NCI-H128 (cell line): ENCODE data around the gene LAMA5.

Experiments used
- DNase-seq: peaks from one replicate; lab custom pipeline; 2025; ENCODE audit not compliant: unreplicated experiment; lab: John Stamatoyannopoulos, UW

The LAMA5 gene

DNA sequence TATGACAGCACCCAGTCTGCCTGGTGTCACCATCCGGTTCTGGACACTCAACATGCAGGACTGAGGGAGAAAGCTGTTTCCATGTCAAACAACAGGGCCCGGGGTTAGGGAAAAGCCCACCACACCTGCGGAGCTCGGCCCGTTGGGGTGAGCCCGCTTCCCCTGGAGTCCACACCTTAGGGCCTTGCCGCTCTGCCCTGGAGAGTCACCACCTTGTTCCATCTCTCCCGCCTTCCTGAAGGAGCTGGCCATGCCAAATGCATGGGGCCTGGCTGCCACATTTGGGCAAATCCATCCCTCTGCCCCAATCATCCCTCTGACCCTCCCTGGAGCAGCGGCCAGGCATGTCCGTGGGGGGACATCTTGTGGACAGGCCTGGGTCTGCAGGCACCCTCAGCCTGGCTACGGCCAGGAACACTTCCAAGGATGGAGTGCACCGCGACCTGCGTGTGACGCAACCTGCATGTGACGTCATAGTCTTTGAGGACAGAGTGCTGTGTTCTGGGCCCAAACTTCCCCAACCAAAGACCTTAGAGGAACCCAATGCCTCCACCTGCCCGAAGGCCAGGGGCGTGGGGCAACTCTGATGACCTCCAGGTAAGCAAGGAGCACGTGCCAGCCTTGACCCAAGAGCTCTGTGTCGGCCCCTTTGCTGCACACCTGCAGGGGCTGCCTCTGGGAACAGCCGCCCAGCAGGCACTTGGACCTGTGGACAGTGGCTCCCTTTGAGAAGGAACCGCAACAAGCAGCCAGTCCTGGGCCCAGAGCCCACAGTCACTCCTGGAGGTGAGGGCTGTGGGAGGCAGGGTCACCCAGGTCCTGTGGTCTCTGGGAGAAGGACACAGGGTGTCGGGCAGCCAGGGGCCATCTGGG lies 38.2 kb upstream of the LAMA5 start:
- DNase-seq, result no peak

GRCh38 chr20:62404761-62405107 lies 37.6 kb upstream of the LAMA5 start:
- no peak for DNase-seq

DNA sequence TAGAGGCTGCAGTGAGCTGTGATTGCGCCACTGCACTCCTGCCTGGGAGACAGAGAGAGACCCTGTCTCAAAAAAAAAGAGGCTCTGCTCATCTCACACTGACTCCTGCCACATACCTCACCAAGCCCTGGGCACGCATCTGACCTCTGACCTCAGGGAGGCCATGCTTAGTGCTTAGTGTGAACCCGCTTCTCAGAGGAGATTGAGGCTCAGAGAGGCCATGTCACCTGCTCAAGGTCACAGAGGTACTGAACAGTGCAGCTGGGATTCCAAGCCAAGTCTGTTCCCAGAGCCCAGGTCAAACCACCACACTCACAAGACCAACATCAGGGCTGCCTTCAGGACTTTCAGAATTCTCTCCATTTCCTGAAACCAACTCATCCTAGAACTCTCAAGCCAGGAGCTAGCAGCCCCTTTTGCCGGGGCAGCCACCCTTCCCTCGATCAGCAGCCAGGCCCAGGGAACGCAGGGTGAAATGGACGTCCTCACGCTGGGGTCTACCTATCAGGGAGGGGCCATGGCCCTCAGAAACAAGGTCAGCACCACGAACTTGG lies 37.1 kb upstream of the LAMA5 start:
- no peak for DNase-seq

DNA sequence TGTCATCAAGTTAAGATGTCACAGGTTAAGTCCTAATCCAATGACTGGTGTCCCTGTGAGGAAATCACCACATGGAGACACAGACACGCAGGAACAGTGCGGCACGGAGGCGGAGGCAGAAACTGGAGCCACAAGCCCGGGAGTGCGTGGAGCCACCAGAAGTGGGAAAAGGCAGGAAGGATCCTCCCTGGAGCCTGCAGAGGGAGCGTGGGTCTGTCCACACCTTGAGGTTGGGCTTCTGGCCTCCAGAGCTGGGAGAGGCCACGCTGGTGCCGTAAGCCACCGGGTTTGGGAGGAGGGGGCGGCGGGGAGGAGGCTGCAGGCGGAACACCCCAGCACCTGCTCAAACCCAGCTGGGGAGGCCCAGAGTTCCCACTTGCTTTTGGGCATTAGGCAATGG lies 36.2 kb upstream of the LAMA5 start:
- no peak for DNase-seq

DNA sequence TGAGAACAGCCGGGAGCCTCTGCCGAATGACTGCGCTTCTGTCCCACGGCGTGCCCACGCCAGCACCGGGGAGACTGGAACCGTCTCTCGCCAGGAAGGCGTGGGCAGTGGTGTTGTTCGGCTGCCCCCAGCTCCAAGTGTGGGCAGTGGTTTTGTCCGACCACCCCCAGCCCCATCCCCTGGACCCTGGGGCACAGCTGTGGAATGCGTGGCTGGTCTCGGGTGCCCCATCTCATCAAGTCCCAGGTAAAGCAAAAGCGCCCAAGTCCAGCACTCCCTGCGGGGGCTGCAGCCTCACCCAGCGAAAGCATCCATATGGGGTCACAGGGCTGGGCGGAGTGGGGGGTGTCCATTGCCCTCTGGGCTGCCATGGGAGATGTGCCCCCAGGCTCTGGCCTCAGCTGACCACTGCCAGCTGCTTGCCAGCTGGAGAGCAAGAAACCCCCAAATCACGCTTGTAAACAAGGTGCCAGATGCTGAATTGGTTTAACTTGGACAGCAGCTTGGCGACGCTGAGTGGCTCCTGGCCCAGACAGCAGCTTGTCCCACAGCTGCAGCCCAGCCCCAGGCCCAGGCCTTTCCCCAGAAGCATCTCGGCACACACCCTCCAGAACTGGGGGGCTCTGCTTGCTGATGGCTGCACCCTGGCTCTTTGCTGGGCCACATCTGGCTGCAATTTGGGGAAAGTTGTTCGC lies 35.5 kb upstream of the LAMA5 start:
- no peak for DNase-seq

GRCh38 chr20:62401331-62401779 lies 34.2 kb upstream of the LAMA5 start:
- no peak for DNase-seq

DNA sequence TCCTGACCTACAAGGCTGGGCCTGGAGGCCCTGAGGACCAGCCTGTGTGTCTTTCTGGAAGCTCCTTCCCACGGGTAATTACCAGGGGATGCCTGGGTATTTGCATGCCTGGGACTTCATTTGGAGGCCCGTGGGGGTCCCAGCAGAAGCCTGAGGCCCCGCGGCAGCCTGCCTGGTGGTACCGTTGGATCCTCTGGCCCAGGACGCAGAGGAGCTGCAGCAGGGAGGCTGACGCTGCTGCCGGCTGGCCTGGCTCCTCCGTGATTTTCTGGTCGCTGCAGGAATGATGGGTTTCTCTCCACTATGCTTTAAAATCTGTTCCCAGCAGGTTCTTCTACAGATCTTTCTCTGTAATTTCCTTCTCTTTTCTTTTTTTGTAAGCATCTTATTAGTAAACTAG lies 33.4 kb upstream of the LAMA5 start:
- DNase-seq, result no peak

GRCh38 chr20:62400021-62400420 lies 32.9 kb upstream of the LAMA5 start:
- no peak for DNase-seq

DNA sequence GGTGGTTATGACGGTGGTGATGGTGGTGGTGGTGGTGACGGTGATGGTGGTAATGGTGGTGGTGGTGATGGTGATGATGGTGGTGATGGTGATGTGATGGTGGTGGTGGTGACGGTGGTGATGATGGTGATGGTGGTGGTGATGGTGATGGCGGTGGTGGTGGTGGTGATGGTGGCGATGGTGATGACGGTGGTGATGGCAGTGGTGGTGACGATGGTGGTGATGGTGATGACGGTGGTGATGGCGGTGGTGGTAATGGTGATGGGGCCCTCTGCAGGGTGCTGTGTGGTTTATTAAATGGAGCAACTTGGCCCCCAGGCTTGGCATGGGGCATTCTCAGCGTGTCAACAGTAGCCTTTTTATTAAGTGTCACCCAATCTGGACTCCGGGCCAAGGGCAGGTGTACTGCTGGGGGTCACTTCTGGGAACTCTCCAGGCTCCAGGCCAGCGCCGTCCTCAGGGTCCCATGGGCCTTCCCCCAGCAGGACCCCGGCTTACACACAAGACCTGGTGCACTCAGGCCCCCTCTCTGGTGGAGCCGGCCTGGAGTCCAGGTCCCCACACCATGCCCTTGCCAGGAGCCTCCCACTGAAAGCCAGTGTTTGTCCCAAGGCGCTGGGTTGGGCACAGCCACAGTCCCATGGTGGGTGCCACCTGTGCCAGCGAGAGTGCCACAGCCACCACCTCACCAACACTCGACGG lies 31.2 kb upstream of the LAMA5 start:
- DNase-seq, result no peak

DNA sequence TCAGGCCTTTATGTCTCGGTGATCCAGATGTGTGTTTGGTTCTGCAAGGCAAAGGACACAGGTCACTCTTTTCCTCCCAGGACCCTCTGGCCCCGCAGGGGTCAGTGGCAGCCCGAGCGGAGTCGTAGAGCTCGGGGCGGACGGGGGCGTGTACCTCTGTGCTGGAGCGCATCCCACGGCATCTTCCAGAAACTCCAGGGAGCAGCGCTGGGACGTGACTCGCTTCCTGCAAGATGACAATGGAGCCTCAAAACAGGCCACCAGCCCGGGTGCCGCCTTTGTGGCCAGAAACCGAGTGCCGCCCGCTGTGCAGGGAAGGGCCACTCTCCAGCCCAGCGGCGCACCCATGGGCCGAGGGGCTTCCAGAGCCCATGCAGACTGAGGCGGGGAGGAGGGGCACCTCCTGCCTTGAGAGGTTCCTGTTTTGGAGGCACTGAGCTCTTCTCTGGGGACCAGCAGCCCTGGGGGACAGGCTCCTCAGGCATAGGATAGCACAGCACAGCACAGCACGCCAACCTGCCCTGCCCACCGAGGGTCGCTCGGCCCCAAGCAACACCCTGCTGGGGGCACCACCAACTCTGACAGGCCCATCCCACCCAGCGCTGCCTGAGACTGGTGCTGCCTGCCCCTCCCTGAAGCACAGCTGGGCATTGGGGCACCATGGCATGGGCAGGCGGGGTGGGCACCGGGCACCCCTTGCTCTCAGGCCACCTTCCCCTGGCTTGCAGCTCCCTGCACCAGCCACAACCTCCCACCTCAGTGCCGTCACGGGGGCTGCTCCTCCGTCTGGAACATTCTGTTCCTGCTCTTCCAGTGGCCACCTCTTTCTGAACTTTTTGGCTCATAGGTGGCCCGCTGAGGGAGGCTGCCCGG lies 29.5 kb upstream of the LAMA5 start:
- DNase-seq, result no peak

DNA sequence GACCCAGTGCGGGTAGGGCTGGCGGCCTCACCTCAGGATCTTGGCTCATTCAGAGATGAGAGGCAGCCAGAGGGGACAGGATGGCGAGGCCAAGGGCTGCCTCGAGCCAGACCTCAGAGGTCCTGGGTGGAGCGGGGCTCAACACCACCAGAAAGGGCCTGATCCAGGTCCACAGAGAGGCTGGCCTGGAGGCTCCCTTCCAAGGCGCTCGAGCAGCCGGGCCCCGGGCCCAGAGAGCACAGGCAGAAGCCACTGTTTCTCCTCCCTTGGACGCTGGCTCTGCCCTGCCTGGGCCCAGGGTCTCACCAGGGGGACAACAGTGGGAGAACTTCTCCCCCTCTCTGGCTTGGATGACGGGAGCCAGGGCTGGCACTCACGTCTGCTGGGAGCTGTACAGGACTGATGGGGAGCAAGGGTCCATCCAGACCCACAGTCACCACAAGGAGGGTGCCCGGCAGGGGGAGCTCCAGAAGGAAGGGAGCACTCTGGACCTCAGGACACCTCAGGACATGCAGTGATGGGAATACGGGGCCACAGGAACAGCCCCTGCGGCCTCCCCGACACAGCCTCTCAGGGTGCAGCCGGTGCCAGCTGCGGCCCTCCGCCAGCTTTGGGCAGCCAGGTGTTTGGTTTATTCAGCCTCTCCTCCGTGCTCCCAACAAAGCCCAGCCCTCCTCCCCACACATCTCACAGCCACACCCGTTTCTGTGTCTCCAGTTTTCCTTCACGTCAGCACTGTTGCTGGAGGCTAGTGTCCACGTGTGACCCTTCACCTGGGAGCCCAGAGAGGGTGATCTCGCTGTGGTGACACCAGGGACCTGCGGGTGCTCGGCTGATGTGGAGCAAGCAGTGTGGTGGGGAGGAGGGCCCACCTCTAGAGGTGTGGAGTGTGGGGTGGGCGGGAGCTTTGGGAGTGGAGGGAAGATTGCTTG lies 28.5 kb upstream of the LAMA5 start:
- no peak for DNase-seq

DNA sequence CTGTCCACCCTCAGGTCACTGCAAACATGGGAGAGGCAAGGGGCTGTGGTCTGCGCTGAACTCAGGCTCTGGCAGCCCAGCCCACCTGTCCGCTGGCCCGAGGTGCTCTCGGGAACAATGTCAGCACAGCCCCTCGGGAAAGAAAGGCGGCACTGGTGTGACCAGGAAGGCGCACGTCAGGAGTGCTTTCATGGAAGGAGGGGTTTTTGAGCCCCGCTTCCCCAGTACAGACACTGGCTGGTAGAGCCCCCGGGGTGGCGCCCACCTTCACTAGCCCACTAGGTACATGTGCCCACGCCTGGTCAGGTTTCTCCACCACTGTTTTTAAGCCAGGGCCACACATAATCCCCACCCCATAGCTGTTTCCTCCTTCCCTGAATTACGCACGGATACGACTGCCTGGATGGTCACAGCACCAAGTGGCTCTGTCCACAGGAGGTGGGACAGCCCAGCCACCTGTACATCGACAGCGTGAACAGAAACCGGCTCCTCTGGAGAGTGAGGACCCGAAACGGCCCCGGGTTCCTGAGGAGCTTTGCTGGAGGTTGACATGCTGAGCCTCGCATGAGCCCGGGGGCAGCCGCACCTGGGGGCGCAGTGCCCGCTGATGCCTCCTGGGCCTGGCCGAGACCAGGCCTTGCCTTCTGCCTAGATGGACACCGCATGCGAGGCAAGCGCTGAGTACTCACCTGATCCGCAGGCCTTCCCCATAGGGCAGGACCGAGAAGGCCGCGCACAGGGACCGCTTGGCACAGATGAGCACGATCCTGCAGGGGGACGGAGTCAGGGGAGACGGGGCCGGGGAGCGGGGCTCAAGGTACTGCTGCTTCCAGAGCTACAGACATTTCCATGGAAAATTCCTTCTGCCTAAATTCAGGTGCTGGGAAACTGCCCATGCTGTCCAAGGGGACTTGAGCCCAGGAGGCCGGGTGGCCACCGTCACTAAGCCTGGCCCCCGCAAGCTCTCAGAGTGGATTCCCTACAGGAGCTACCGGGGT lies 27.4 kb upstream of the LAMA5 start:
- DNase-seq, result no peak

- DNase-seq, result no peak
These were observed 26.7 kb upstream of the LAMA5 start for GRCh38 chr20:62393830-62394229.

DNA sequence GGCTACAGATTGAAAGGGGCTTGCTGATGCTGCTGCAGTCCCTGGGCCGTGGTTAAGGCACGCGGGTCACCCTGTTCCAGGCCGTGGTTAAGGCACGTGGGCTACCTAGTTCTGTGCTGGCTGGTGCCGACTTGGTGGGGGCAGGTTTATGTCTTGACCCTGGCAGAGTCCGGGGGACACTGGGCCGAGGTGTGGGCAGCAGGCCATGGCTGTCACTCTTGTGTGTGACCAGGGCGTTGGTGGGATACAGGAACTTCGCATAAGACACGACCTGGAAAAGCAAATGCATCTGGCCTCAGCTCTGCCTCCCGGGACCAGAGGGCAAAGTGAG lies 26.2 kb upstream of the LAMA5 start:
- no peak for DNase-seq

DNA sequence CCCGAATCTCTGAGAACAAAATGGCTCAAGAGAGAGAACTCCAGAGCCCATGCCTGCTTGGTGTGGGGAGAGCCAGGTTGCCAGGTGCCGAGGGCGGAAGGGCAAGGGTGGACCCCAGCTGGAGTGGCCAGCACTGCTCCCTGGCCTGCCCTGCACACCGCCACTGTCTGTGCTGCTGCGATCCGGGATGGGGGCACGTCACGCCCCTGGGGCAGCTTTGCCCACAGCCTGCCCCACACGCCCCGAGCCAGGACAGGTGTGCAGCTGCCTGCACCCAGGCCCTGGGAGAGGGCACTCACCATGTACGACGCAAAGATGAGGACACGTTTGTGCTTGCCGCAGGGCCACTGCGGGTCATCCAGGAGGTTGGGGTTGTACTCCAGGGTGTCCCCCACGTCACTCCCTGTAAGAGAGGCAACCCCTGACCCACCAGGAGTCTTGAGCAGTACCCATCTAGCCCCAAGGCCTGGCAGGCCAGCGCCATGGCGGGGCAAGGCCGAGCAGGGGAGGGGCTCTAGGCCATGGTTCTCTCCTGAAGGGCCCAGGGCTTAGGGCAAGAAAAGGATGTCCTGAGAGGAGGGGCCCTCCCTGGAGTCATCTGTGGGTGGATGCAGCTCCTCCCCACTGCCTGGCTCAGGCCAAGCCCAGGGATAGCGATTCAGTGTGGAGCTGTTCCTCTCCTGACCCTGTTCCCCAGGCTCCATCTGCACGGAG lies 25.7 kb upstream of the LAMA5 start:
- no peak for DNase-seq

DNA sequence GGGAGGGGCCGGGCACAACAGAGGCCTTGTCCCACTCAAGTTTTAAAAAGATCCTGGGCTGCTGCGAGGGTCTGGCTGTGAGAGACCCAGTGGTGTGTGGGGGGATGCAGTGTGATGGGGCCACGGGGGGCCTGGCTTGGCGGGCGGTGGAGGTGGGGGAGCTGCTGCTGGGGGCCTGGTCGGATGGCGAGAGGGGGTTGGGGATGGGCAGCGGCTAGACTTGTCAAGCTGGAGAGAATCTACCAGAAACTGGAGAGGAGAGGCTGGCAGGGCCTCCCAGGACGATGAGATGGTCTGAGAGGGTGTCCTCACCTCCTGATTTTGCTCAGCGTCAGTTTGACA lies 24.9 kb upstream of the LAMA5 start:
- no peak for DNase-seq

DNA sequence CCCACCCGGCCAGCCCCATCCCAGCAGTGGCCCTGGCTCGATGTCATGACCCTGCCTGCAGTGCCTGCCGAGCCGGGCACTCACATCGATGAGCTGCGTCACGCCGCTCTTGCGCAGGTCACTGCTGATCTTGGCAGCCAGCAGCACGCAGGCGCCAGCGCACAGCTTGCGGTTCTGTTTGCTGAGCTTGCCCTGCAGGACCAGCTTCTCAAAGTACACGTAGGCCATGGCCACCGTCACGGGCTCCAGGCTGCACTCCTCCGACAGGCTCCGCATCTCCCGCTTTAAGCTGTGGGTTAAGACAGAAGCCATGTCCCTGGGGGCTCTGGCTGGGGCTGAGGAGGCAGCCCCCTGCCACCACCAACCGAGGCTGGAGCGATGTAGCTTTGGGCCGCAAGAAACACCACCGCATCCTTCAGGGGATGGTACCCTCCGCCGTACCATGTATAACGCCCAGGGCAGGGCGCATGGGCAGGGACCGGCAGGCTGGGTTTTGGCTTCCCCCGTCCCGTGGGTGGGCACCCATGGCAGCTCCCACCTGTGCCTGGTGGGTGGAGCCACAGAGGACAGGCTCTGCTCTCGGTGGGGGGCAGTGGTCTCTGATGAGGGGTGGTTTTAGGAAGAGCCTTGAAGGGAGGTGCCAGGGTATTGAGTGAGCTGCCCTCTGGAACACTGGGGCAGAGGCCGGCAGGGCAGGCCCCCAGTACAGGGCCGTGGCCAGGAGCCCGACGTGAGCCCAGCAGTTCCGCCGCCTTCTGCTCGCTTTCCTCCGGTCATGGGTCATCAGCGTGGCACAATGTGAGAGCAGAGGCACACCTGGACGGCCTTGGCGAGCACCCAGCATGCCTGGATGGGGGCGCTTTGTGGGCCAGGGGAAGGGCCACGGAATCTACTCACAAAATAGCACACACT lies 24.3 kb upstream of the LAMA5 start:
- DNase-seq, result no peak
